ENCODE measurements around the gene ARHGAP45.

ARHGAP45 gene

DNA sequence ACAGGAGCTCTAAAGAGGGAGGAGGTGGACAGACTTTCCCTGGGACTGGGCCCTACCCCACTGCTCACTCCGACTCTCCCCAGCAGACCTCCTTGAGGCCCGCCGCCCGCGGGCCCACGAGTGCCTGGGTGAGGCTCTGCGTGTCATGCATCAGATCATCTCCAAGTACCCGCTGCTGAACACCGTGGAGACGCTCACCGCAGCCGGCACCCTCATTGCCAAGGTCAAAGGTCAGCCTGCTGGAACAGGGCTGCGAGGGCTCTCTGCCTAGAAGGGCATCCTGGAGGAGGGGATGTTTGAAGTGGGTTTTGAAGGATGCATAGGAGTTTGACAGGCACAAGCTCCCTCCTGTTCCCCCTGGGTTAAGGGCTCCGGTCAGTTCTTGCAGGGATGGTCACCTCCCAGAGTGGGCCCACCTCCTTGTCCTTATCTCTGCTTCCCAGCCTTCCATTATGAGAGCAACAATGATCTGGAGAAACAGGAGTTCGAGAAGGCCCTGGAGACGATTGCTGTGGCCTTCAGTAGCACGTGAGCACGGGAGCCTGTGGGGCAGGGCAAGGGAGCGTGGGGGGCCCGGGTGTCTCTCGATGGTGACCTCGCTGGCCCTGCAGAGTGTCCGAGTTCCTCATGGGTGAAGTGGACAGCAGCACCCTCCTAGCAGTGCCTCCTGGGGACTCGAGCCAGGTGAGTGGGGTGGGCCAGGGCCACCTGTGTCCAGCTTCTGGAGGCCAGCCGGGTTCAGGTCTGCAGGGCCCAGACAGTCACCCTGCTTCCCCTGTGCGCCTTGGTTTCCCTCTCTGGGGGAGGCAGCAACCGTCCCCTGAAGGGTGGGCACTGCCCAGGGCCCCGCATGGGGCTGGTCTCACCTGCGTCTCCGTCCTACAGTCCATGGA is 6.3 kb downstream of the ARHGAP45 start:
- no peak for FAIRE-seq

DNA sequence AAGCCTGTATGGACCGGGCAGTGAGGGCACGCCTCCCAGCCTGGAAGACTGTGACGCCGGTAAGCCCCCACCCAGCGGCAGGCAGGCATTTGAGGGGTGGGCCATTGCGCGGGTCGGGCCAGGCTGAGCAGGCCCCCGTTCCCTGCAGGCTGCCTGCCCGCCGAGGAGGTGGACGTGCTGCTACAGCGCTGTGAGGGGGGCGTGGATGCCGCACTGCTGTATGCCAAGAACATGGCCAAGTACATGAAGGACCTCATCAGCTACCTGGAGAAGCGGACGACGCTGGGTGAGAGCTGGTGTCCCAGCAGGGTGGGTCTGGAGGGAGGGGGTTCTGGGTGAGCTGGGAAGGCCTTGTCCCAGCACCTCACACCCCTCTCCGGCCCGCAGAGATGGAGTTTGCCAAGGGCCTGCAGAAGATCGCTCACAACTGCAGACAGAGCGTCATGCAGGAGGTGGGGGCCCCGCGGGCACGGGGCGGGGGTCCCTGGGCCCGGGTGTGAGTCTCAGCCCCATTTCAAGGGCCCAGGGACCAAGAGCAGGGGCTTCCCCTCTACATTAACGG is 7.1 kb downstream of the ARHGAP45 start:
- FAIRE-seq: no peak

DNA sequence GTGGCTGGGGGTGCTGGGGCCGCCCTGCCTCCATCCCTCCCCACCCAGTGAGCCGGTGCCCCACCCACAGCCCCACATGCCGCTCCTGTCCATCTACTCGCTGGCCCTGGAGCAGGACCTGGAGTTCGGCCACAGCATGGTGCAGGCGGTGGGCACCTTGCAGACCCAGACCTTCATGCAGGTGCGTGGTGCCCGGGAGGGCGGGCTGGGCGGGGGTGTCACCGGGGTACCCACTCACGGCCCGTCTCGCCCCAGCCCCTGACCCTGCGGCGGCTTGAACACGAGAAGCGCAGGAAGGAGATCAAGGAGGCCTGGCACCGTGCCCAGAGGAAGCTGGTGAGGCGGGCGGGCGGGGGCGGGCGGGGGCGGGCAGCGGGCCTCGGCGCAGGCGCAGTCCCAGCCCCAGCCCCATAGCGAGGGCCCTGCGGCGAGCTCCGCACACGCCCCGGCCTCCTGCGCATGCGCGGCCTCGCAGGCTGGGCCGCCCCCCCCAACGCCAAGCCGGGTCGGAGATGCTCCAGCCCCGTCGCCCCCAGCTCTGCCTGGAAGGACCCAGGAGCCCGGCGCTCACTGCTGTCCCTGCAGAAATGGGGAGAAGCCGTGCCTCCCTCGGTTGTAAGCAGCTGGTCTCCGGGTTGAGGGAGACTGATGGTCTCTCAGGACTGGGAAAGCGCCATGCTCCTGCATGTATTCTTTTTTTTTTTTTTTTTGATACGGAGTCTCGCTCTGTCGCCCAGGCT is 7.7 kb downstream of the ARHGAP45 start:
- FAIRE-seq: no peak

DNA sequence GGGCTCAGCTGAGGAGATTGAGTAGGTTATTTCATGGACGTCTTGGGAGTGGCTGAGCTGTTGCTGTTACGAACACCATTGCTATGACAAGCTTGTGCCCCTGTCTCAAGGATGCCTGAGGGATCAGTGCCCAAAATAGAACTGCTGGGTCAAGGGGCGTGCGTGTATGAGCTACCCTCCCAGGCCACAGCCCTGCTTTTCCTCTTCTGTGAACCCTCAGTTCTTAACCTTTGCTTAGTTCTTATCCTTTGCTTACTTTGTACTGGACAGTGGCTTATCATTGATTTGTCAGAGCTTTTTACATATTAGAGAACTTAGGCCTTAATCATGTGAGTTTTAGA is 9.0 kb downstream of the ARHGAP45 start:
- FAIRE-seq: no peak

DNA sequence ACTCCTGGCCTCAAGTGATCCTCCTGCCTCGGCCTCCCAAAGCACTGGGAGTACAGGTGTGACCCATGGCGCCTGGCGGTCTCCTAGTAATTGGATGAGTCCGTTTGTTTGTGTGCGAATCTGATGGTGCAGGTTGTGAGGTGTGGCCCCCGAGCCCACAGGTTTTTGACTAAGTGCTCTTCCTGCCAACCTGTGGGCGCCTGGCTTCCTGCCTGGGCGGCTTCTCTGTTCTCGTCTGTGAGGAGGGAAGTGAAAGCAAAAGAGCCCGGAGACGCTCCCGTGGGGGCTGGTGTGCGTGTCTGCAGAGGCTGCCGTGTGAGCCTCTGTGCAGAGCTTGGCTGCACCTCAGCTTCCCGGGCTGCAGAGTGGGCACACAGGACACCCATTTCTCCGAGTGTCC is 10.0 kb downstream of the ARHGAP45 start:
- no peak for FAIRE-seq

DNA sequence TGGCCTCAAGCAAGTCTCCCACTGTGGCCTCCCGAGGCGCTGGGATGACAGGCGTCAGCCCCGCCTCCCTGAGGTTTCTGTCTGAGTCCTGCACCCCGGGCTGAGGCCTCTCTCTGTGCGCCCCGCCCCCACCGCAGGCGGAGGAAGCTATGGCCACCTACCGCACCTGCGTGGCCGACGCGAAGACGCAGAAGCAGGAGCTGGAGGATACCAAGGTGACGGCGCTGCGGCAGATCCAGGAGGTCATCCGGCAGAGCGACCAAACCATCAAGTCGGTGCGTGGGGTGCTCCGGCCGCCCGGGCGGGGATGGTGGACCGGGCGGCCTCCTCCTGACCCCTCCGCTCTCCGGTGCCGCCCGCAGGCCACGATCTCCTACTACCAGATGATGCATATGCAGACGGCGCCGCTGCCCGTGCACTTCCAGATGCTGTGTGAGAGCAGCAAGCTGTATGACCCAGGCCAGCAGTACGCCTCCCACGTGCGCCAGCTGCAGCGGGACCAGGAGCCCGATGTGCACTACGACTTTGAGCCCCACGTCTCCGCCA is 12.7 kb downstream of the ARHGAP45 start:
- no peak for FAIRE-seq

DNA sequence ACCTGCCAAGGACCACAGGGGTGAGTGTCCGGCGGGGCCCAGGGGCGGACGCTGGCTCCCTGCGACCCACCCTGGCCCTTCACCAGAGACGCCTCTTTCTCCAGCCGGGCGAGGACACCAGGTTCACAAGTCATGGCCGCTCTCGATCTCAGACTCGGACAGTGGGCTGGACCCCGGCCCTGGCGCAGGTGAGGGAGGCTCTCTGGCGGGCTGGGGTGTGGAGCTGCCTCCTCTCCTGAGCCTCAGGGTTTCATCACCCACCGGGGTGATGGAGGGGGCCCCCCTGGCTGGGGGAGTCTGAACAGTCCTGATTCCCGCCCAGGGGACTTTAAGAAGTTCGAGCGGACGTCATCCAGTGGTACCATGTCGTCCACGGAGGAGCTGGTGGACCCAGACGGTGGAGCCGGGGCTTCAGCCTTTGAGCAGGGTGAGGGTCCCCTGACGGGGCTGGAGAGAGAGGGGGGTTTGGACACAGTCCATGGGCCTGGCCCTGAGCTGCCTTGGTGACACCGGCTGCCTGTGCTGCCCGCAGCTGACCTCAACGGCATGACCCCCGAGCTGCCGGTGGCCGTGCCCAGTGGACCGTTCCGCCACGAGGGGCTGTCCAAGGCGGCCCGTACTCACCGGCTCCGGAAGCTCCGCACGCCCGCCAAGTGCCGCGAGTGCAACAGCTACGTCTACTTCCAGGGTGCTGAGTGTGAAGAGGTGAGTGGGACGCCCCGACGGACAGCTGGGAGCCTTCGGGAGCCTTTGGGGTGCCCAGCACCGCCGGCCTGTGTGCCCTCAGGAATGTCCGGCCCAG is 13.6 kb downstream of the ARHGAP45 start:
- no peak for FAIRE-seq

DNA sequence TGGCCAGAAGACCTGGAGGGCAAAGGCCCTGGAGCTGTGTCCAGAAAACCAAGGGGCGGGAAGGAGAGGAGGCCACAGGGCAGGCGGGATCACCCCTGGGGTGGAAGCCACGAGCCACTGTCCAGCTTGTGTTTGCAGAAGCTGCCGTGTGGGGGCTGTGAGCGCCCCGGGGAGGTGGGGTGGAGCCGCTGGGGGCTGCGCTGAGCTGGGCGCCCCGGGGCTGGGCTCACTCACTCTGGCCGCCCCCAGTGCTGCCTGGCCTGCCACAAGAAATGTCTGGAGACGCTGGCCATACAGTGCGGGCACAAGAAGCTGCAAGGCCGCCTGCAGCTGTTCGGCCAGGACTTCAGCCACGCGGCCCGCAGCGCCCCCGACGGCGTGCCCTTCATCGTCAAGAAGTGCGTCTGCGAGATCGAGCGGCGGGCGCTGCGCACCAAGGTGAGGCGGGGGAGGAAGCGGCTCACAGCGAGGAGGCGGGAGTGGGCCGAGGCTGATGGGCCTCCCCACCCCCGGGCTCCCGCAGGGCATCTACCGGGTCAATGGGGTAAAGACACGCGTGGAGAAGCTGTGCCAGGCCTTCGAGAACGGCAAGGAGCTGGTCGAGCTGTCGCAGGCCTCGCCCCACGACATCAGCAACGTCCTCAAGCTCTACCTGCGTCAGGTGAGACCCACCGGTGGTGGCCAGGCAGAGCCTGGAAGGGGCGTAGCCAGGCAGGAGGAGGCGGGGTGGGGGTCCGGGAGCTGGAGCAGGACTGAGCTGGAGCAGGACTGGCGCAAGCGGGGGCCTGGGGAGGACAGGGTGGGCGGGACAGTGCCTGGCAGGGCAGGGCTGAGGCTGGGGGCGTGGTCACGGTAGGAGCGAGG is 14.6 kb downstream of the ARHGAP45 start:
- no peak for FAIRE-seq

DNA sequence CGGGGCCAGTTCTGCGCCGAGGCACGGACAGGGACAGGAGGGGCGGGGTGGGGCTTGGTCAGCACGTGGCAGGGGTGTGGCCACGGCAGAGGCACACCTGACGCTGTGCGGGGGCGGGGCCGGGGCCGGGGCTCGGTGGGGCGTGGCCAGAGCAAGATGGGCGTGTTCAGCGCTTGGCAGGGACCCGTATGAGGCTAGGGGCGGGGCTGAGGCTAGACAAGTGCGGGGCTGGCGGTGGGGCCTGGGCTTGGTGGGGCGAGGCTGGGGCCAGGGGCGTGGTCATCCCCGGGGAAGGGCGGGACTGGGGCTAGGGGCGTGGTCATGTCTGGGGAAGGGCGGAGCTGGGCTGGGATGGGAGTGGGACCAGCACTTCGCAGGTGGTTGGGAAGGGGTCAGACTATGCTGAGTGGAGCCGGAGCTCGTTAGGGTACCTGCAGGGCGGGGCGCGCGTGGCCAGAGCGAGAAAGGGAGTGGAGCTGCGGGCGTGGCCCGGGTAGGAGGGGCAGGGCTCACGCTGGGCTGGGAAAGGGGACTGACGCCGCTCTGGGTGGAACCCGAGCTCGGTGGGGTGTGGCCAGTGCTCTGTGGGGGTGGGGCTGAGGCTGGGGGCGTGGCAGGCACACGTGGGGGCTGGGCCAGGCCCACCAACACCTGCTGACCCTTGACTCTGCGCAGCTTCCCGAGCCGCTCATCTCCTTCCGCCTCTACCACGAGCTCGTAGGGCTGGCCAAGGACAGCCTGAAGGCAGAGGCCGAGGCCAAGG is 15.4 kb downstream of the ARHGAP45 start:
- FAIRE-seq: no peak

DNA sequence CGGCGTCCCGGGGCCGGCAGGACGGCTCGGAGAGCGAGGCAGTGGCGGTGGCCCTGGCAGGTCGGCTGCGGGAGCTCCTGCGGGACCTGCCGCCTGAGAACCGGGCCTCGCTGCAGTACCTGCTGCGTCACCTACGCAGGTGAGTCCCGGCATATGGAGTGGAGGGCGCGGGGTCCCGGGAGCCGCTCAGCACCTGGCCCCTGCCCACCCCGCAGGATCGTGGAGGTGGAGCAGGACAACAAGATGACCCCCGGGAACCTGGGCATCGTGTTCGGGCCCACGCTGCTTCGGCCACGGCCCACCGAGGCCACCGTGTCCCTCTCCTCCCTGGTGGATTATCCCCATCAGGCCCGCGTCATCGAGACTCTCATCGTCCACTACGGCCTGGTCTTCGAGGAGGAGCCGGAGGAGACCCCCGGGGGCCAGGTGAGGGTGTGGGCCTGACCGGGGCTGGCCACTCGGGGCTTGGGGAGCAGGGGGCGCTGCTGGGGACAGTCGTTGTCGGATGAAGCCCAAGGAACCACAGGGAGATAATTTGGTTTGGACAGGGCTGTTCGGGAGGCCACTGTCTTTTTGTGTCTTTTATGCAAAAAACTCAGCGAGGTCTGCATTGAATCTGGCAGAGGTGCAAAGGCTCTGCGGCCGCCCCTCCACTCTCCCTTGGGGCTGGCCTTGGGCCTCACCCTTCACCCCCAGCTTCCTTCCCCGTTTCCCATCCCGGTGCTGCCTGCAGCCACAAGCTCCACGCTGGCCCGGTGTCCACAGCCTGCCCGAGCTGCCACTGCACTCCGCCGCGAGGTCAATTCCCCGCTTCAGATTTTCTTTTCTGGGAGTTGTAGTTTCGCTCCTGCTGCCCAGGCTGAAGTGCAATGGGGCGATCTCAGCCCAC is 16.2 kb downstream of the ARHGAP45 start:
- FAIRE-seq: no peak

DNA sequence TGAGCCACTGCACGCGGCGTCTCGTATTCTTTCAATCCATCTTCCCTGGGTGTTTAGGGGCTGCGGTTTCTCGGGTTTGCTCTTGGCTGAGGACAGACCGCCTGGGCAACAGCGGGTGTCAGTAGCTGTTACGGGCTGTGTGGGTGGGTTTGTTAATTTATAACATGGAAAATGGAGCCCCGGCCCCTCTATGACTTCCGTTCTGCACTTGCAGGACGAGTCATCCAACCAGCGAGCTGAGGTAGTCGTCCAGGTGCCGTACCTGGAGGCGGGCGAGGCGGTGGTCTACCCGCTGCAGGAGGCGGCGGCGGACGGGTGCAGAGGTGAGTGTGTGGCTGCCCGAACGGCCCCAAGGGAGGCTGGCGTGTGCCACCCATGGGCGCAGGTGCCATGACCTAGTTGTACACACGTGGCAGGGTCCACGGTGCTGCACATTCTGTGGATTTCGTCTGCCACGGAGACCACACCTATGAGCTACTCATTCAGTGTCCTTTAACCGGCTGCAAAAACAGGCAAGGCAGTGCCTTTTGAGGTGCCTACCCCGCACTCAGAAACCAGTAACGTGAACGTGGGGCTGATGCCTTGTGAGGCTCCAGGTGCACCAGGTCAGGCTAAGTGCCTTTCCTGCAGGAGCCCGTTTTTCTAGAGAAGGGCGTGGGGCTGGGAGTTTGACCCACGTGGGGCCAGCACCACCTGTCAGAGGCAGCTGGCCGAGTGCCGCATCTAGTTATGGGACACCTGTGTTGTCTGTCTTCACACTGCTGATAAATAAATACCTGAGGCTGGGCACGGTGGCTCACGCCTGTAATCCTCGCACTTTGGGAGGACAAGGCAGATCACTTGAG is 17.3 kb downstream of the ARHGAP45 start:
- FAIRE-seq: no peak

DNA sequence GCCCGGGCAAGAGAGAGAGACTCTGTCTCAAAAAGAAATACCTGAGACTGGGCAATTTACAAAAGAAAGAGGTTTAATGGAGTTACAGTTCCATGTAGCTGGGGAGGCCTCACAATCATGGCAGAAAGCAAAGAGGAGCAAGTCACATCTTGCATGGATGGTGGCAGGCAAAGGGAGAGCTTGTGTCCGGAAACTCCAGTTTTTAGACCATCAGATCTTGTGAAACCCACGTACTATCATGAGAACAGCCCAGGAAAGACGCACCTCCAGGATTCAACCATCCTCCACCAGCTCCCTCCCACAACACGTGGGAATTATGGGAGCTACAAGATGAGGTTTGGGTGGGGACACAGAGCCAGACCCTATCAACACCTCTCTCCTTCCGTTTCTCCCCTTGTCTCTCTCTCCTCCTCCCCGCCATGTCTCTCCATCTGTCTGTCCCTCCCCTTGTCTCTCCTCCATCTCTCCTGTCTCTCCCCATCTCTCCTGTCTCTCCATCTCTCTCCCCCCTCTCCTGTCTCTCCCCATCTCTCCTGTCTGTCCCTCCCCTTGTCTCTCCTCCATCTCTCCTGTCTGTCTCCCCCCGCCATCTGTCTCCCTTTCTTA is 18.2 kb downstream of the ARHGAP45 start:
- FAIRE-seq: no peak

DNA sequence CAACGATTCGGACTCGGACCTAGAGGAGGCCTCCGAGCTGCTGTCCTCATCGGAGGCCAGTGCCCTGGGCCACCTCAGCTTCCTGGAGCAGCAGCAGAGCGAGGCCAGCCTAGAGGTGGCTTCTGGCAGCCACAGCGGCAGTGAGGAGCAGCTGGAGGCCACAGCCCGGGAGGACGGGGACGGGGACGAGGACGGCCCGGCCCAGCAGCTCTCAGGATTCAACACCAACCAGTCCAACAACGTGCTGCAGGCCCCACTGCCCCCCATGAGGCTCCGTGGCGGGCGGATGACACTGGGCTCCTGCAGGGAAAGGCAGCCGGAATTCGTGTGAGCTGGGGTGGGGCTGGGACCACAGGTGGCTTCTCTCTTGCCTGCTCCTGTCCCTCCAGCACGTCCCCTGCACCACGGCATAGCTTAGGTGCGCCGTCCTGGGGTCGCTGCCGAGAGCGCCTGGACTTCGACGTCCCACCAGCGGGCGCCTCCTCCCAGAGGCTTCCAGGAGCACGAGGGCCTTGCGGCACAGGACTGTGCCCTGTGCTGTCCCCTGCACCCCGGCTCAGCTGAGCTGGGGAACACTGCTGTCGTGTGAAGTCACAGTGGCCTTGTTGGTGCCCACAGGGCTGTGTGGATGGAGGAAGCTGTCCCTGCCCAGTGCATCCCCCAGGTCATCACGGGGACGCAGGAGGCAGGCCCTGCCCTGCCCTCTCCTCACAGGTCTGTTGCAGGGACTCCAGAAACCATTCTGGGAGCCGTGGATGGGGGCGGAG is 18.9 kb downstream of the ARHGAP45 start:
- no peak for FAIRE-seq

DNA sequence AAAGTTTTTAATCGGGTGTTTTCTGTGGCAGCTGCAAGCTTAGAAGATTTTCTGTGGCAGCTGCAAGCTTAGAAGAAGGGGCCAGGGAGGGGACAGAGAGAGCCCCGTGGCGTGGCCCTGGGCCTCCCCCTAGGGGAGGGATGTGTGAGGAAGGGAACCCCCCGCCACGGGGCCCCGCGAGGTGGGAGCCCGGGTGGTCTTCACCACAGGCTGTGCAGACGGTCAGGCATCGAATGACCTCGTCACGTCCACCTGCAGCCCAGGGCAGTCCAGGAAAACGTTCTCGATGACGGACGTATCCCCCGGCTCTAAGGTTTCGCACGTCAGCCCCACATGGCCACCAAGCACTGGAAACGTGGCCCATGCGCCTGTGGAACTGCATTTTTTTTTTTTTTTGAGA is 19.6 kb downstream of the ARHGAP45 start:
- FAIRE-seq: no peak

DNA sequence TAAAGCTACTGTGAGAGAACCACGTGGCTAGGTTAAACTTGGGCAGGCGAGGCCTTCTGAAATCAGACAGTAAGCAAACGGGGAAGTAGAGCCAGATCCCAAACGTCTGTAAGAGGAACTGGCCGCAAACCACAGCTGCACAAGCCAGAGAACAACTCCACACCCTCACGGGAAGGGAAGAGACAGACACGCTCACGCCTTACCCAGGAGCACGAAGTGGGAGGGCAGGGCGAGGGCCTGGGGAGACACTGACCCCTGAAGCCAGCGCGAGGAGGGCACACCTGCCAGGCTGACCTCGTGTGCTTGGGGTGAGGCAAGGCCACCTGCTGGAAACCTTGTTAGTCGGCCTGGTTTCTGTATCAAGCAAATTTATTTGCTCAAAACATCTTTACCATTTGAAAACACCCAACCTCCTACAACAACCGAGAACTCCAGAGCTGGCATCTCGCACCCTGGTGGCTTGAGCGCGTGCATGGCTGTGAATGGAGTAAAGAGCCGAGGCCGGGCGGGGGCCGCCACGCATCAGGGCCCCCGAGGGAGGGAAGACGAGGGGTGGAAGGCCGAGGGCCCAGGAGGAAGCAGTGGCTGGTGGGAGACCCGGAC is 20.9 kb downstream of the ARHGAP45 start:
- FAIRE-seq: no peak

DNA sequence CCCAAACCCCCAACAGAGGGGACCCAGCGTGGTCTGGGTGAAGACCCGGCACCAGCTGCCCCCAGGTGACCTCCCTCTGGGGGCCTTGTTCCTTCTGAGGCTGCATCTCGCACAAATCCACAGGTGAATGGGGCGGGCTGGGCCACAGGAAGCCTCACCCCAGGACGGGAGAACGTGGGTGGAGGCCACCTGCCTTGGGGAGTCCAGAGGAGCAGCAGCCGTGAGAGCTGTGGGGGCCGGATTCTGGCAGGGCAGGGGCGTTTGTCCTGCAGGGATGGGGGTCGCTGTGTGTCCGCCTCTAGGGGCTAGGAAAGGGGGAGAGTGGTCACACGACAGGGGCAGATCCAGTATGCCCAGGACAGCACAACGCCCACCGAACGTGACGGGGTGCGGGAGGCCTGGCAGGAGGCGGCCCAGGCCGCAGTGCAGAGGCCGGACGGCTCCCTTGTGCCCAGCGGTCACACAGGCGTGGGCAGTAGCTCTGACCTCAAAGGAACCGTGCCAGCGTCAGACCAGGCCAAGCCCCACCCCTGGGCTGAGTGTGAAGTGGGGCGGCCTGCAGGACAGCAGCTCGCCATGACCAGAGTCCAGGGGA is 21.5 kb downstream of the ARHGAP45 start:
- FAIRE-seq: no peak

All from G401.6 (cell line).